ENCODE results near the gene MKX. TPM values are rescaled to one million over a fixed set of nuclear protein-coding genes. Genes with fewer than 3 reads are reported as not detected.

MKX gene
- total RNA-seq, 1 donor from 2014 or later: 0.06 TPM

GRCh38 chr10:27747096-27747451, 1.5 kb upstream of the MKX start:
- TF ChIP-seq CTCF (conservative IDR thresholded peaks at IDR 0.05; ENCODE audit: low read depth, low read length): no peak
- no peak overlapping the region for H3K4me3 ChIP-seq (ENCODE audit: low read depth, low read length)
- no peak for DNase-seq (ENCODE audit: low read depth)

DNA sequence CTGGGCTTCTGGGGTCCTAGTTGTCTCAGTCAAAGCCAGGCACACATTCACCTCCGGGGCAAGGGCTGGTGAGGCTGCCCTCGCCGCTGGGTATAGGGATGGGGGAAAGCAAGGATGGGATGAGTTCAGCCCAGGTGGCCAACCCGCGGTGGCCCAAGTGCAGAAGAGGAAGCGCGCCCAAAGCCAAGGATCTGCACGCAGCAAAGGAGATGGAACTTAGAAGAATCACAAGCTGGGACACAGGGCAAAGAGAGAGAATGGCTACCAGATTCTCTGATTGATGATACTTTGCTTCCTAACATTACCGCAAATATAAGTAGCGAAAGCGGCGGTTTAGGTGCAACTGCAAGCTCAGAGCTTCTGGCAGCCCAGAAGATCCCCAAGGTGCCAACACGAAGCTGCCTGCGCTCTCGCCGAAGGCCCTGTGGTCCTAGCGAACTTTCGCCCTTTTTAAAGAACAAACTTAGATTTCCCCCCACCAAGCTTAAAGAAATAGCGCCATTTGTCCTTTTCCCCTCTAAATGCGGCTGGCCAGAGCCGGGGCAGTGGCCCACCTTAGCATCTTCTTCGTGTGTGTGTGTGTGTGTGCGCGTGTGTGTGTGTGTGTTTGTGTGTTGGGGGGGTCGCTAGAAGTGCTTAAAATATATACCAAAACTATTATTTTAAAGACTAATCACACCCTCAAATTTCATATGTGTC, 927 bp upstream of the MKX start:
- no peak for TF ChIP-seq CTCF (conservative IDR thresholded peaks at IDR 0.05; ENCODE audit: low read depth, low read length)
- no peak overlapping the region for H3K4me3 ChIP-seq (ENCODE audit: low read depth, low read length)
- no peak for DNase-seq (ENCODE audit: low read depth)

- TF ChIP-seq CTCF (conservative IDR thresholded peaks at IDR 0.05; ENCODE audit: low read depth, low read length): no peak
- no peak for DNase-seq (ENCODE audit: low read depth)
- peak overlapping the region; percentile 13 for H3K4me3 ChIP-seq (ENCODE audit: low read depth, low read length)
Observed at GRCh38 chr10:27744802-27745731, 552 bp downstream of the MKX start.

DNA sequence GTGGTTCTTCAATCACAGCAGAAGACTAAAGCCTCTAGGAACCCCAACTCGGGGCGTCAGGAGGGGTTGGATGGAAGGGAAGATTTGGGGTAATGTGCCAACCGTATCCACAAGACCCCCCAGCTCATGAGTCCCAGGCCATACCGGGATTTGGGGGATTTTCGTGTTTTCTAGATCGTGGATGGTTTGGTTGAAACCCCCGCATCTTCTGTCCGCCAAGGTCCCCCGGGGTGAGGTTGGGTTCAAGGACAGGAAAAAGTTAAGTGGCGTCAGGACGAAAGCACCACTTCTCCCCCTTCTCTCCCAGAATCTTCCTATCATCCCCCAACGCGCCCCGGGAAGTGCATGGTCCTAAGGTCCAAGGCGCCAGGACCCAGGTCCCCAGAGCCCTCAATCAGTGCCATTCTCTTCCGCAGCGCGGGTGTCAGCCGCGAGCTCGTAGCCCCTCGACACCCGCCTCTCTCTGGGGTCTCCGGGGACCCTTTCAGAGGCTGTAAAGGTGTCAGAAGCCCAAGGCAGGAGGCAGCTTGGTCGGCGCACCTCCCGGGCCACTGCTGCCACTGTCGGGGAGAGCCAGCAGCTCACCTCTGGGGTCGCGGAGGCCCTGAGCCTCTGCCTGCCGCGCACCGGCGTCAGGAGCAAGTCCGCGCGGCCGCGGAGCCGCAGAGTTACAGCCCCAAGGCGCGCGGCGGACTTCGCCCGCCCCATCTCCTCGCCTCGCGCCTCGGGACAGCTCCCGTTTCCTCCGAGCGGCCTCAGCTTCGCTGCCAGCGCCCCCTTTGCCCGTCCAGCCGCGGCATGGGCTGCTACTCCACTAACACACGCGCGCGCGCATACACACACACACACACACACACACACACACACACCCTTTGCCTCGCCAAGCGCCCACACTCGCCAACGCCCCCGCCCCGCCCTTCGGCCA, 1.5 kb downstream of the MKX start:
- DNase-seq (ENCODE audit: low read depth): no peak
- no peak for TF ChIP-seq CTCF (conservative IDR thresholded peaks at IDR 0.05; ENCODE audit: low read depth, low read length)
- peak overlapping the region; percentile 58 for H3K4me3 ChIP-seq (ENCODE audit: low read depth, low read length)

DNA sequence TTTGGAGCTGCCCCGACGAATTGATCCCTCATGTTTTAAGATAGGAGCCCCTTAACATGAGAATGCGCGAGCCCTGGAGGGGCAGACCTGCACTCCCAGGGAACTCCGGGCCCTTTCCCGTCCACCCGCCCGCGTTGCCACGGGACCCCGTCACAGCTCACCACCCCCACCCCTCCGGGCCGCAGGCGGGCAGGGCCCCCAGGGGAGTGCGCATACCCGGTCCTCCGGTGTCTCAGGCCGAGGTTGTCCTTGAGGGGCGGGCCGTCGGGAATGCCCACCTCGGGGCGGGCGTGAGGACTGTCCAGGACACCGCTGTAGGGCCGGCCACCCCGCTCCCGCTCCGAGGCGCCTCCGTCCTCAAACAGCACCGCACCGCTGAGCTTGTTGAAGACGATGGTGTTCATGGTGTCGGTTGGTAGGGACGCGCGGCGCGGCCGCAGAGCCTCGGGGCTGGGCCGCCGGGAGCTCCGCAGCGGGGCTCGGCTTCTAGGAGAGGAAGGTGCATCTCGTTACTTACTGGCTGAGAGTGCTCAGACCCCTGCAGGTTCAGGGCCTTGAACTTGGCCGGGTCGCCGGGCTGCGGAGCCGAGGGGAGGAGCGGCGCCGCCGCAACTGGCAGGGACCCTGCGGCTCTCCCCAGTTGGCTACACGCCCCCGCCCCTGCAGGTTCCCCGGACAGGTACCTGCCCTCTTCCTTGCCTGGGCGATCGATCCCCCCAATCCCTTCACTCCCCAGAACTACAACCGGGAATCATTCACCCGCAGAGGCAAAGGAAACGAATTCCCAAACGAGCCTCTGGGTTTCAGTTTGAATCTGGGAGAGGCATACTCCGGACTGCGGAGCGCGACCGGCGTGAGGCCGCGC, 2.4 kb downstream of the MKX start:
- DNase-seq (ENCODE audit: low read depth): no peak
- TF ChIP-seq CTCF (conservative IDR thresholded peaks at IDR 0.05; ENCODE audit: low read depth, low read length): no peak
- peak overlapping the region; percentile 58 for H3K4me3 ChIP-seq (ENCODE audit: low read depth, low read length)

All from epithelial cell of proximal tubule (primary cell).